Measurements from ENCODE around the gene DOK6.

Gene DOK6

DNA sequence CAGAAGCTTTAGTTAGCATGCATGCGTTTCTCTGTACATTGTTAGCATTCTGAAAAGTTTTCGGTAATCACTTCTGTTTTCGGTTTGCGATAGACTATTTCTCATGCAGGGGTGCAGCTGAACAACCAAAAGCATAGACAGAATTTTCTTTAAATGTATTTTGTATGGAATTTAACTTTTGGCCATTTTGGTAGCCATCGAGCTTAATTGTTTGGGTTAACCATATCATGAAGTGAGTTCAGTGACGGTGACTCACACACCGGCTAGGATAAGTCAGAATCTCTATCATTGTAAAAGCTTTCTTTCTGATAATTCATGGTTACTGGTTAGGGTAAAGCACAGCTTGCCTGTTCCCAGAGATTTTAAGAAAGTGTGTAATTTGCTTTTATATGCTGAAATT, 439.8 kb downstream of the DOK6 start:
- peak; percentile 25 for DNase-seq (ENCODE audit: low read depth)
- TF ChIP-seq, protein P1, sequence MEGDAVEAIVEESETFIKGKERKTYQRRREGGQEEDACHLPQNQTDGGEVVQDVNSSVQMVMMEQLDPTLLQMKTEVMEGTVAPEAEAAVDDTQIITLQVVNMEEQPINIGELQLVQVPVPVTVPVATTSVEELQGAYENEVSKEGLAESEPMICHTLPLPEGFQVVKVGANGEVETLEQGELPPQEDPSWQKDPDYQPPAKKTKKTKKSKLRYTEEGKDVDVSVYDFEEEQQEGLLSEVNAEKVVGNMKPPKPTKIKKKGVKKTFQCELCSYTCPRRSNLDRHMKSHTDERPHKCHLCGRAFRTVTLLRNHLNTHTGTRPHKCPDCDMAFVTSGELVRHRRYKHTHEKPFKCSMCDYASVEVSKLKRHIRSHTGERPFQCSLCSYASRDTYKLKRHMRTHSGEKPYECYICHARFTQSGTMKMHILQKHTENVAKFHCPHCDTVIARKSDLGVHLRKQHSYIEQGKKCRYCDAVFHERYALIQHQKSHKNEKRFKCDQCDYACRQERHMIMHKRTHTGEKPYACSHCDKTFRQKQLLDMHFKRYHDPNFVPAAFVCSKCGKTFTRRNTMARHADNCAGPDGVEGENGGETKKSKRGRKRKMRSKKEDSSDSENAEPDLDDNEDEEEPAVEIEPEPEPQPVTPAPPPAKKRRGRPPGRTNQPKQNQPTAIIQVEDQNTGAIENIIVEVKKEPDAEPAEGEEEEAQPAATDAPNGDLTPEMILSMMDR (conservative IDR thresholded peaks at IDR 0.05; ENCODE audit: low read depth, low read length) = no peak
- no peak overlapping the region for H3K4me3 ChIP-seq (ENCODE audit: low read depth, low read length)

DNA sequence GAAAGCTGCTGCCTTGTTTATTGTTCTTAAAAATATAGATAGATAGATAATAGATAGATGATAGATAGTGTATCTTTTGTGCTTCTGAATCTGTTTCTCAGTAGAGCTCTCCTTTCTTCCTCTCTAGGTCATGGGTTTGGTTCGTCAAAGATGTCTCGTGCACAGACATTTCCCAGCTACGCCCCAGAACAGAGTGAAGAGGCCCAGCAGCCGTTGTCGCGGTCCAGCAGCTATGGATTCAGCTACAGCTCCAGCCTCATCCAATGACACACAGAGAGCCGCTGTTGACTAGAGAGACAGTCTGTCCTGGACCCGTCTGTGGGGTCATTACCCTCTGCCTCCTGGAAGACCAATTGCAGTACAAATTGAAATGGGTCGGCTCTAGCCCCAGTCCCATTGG, 440.4 kb downstream of the DOK6 start:
- no peak overlapping the region for H3K4me3 ChIP-seq (ENCODE audit: low read depth, low read length)
- DNase-seq (ENCODE audit: low read depth) = no peak
- TF ChIP-seq, protein P1 (conservative IDR thresholded peaks at IDR 0.05; ENCODE audit: low read depth, low read length) = no peak

GRCh38 chr18:69843015-69843414, 442.3 kb downstream of the DOK6 start:
- DNase-seq (ENCODE audit: low read depth) = no peak
- TF ChIP-seq, protein P1 (conservative IDR thresholded peaks at IDR 0.05; ENCODE audit: low read depth, low read length) = no peak
- no peak overlapping the region for H3K4me3 ChIP-seq (ENCODE audit: low read depth, low read length)

DNA sequence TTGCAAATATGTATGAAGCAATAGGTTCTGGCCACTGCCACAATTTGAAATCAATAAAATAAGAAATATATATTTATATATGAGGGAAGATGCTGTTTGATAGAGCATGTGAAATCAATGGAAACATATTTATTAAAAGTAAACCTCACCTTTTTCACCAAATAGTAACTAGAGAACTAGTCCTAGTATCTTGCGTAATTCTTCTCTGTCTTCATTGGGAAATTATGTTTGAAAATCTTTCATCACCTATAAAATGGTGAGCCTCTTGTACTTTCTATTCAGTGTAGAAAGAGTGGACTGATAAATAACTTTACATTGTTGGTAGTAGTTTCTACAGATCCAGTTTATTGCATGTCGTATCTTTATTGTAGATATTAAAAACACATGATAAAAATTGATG, 444.0 kb downstream of the DOK6 start:
- DNase-seq (ENCODE audit: low read depth) = no peak
- no peak overlapping the region for H3K4me3 ChIP-seq (ENCODE audit: low read depth, low read length)
- TF ChIP-seq, protein P1 (conservative IDR thresholded peaks at IDR 0.05; ENCODE audit: low read depth, low read length) = no peak

GRCh38 chr18:69845593-69846506, 445.2 kb downstream of the DOK6 start:
- no peak for DNase-seq (ENCODE audit: low read depth)
- TF ChIP-seq, protein P1 (conservative IDR thresholded peaks at IDR 0.05; ENCODE audit: low read depth, low read length) = no peak
- H3K4me3 ChIP-seq (ENCODE audit: low read depth, low read length) = no peak overlapping the region

- TF ChIP-seq, protein P1 (conservative IDR thresholded peaks at IDR 0.05; ENCODE audit: low read depth, low read length) = no peak
- no peak overlapping the region for H3K4me3 ChIP-seq (ENCODE audit: low read depth, low read length)
- DNase-seq (ENCODE audit: low read depth) = no peak
These were observed 452.4 kb downstream of the DOK6 start for GRCh38 chr18:69853051-69853450.

- no peak for DNase-seq (ENCODE audit: low read depth)
- TF ChIP-seq, protein P1 (conservative IDR thresholded peaks at IDR 0.05; ENCODE audit: low read depth, low read length) = no peak
- no peak overlapping the region for H3K4me3 ChIP-seq (ENCODE audit: low read depth, low read length)
These were observed 453.8 kb downstream of the DOK6 start for GRCh38 chr18:69854455-69854854.
